Endothelial cell of umbilical vein (primary cell): ENCODE data around the gene SAP30L.

Experiments
- EZH2 ChIP-seq: IDR thresholded peaks from 2 replicates; pipeline ENCODE4 v1.6.1; 2012; ENCODE audit warnings: borderline replicate concordance, low read depth, mild to moderate bottlenecking, moderate library complexity, low read length, inconsistent platforms; ENCODE audit not compliant: severe bottlenecking
- JUN ChIP-seq: IDR thresholded peaks from 2 replicates; pipeline ENCODE4 v1.6.1; 2011; ENCODE audit warnings: borderline replicate concordance, low read depth; ENCODE audit not compliant: insufficient read length, insufficient read depth
- POLR2AphosphoS5 ChIP-seq: IDR thresholded peaks from 2 replicates; pipeline ENCODE4 v1.6.1; 2012; ENCODE audit warnings: low read depth, mild to moderate bottlenecking, control low read depth, low read length, moderate library complexity; ENCODE audit not compliant: insufficient read depth
- TF ChIP-seq, protein P1 (sequence below), 2 donors: IDR thresholded peaks; 1 replicate in 1 of 2; 2 replicates in 1 of 2; pipeline ENCODE4 v1.5.1; 2011; ENCODE audit warnings: low read length in 2 of 2, mild to moderate bottlenecking in 2 of 2, moderate library complexity in 2 of 2, control low read depth in 1 of 2, inconsistent platforms in 1 of 2, low read depth in 1 of 2; ENCODE audit not compliant: insufficient read depth in 1 of 2; ENCODE audit errors: extremely low read depth in 1 of 2

- TF ChIP-seq, protein P1, sequence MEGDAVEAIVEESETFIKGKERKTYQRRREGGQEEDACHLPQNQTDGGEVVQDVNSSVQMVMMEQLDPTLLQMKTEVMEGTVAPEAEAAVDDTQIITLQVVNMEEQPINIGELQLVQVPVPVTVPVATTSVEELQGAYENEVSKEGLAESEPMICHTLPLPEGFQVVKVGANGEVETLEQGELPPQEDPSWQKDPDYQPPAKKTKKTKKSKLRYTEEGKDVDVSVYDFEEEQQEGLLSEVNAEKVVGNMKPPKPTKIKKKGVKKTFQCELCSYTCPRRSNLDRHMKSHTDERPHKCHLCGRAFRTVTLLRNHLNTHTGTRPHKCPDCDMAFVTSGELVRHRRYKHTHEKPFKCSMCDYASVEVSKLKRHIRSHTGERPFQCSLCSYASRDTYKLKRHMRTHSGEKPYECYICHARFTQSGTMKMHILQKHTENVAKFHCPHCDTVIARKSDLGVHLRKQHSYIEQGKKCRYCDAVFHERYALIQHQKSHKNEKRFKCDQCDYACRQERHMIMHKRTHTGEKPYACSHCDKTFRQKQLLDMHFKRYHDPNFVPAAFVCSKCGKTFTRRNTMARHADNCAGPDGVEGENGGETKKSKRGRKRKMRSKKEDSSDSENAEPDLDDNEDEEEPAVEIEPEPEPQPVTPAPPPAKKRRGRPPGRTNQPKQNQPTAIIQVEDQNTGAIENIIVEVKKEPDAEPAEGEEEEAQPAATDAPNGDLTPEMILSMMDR (IDR thresholded peaks at IDR 0.05; ENCODE audit: extremely low read depth in 1 of 2, insufficient read depth in 1 of 2, low read depth in 1 of 2, low read length in 2 of 2), result no peak
- TF ChIP-seq POLR2AphosphoS5 (no peak), JUN (no peak), EZH2 (no peak)
Observed at GRCh38 chr5:154396128-154396527, 49.7 kb upstream of the SAP30L start.
